K562 (cell line): ENCODE results near the gene HPD. TPM values are rescaled to one million over a fixed set of nuclear protein-coding genes. Genes with fewer than 3 reads are reported as not detected.

Source experiments
- ATAC-seq: fragments of 200-7000 bp; cut with Tn5 transposase; 3 replicates; pipeline ENCODE4 v1.9.1; 2020; ENCODE audit warnings: moderate library complexity
- BruUV-seq: library from RNA; stranded (reverse); fragments of 400-500 nt; replicated peaks from 2 replicates; lab custom pipeline; 2021; lab: Mats Ljungman, UMichigan
- CTCF ChIA-PET: fragments of 300-600 bp; formaldehyde crosslinking; extraction: SDS; loops from one replicate; lab custom pipeline; 2021; ENCODE audit warnings: low intra/inter-chr PET ratio; lab: Yijun Ruan, JAX
- POLR2A ChIA-PET: fragments of 300-600, 350-650 bp; sonication (Branson Sonifier 250); formaldehyde crosslinking; extraction: SDS; loops from one replicate; lab custom pipeline; 2021; ENCODE audit warnings: antibody characterized with exemption, inconsistent platforms; lab: Yijun Ruan, JAX
- DNase-seq, 4 experiments: peaks; one replicate each; pipeline versions ENCODE4 v3.0.0 to v3.0.0-alpha.2; 2011 to 2018; ENCODE audit warnings: low spot score in 3 of 4, mixed read lengths in 3 of 4; ENCODE audit errors: extremely low read depth in 1 of 4
- FAIRE-seq: peaks from 2 replicates; lab custom pipeline; 2011; peaks lifted over from hg19 to GRCh38; lab: Jason Lieb, UNC
- H2AFZ ChIP-seq: 2 replicates; pipeline ENCODE4 v1.6.0; 2011; ENCODE audit warnings: low read depth, low read length, control low read depth, inconsistent platforms
- H3K27ac ChIP-seq: fragments of 200-600 bp; 3 replicates; pipeline ENCODE4 v1.8.0; 2011; ENCODE audit warnings: low read depth, mild to moderate bottlenecking, control low read depth, inconsistent platforms, low read length, moderate library complexity, mixed read lengths; ENCODE audit errors: extremely low read depth
- H3K27me3 ChIP-seq, 2 experiments: fragments of 300-600 bp in 1 of 2; 2 replicates in 1 of 2; 3 replicates in 1 of 2; pipeline versions ENCODE4 v1.6.0 to v1.8.0; 2011; ENCODE audit warnings: inconsistent platforms in 2 of 2, low read length in 2 of 2, mild to moderate bottlenecking in 1 of 2, mixed read lengths in 1 of 2, moderate library complexity in 1 of 2; ENCODE audit not compliant: control insufficient read depth in 2 of 2, insufficient read depth in 2 of 2
- H3K36me3 ChIP-seq: fragments of 300-600 bp; 3 replicates; pipeline ENCODE4 v1.8.0; 2011; ENCODE audit warnings: mild to moderate bottlenecking, low read length, inconsistent platforms; ENCODE audit not compliant: control insufficient read depth, insufficient read depth
- H3K4me1 ChIP-seq, 2 experiments: fragments of 200-600 bp in 1 of 2; replicated peaks in 1 of 2; 2 replicates in 1 of 2; 3 replicates in 1 of 2; pipeline versions ENCODE4 v1.5.1 to v1.8.0; 2011; ENCODE audit warnings: inconsistent platforms in 2 of 2, low read length in 2 of 2, mild to moderate bottlenecking in 1 of 2, mixed read lengths in 1 of 2, moderate library complexity in 1 of 2; ENCODE audit not compliant: control insufficient read depth in 2 of 2, insufficient read depth in 2 of 2
- H3K4me2 ChIP-seq: 2 replicates; pipeline ENCODE4 v1.6.1; 2011; ENCODE audit warnings: low read length, control low read depth, inconsistent platforms, mixed read lengths; ENCODE audit not compliant: insufficient read depth
- H3K4me3 ChIP-seq: fragments of 200-600 bp; sonication (generic), shearing (Covaris generic); 2 replicates; pipeline ENCODE4 v1.5.1; 2016; ENCODE audit warnings: control low read depth, inconsistent platforms
- H3K79me2 ChIP-seq: fragments of 200-600 bp; 3 replicates; pipeline ENCODE4 v1.8.0; 2011; ENCODE audit warnings: low read length, inconsistent platforms; ENCODE audit not compliant: control insufficient read depth, insufficient read depth
- H3K9ac ChIP-seq, 2 experiments: 2 replicates each; pipeline versions ENCODE4 v1.6.0 to v1.6.1; 2011; ENCODE audit warnings: low read depth in 2 of 2, low read length in 2 of 2, control low read depth in 1 of 2, inconsistent platforms in 1 of 2, mild to moderate bottlenecking in 1 of 2, mixed read lengths in 1 of 2; ENCODE audit not compliant: insufficient read depth in 1 of 2
- H3K9me1 ChIP-seq: one replicate; pipeline ENCODE4 v1.6.0; 2011; ENCODE audit warnings: inconsistent platforms, mild to moderate bottlenecking, low read length, moderate library complexity; ENCODE audit not compliant: control insufficient read depth, insufficient read depth
- H3K9me3 ChIP-seq: replicated peaks from 2 replicates; pipeline ENCODE4 v1.5.1; 2011; ENCODE audit warnings: low read depth, low read length, inconsistent platforms; ENCODE audit not compliant: control insufficient read depth, insufficient read depth
- H4K20me1 ChIP-seq: replicated peaks from 2 replicates; pipeline ENCODE4 v1.6.1; 2011; ENCODE audit warnings: low read length, inconsistent platforms, mixed read lengths; ENCODE audit not compliant: control insufficient read depth, insufficient read depth
- CC2D1A ChIP-seq: fragments of 450-650 bp; IDR thresholded peaks from 2 replicates; pipeline ENCODE4 v1.6.1; 2017; ENCODE audit warnings: mild to moderate bottlenecking
- ESRRA ChIP-seq: fragments of 450-650 bp; IDR thresholded peaks from 2 replicates; pipeline ENCODE4 v1.6.1; 2014; ENCODE audit warnings: low read depth, mild to moderate bottlenecking, moderate library complexity, borderline replicate concordance
- ESRRB ChIP-seq: fragments of 250-450 bp; sonication (Bioruptor Pico); IDR thresholded peaks from 2 replicates; pipeline ENCODE4 v1.5.0; 2020; ENCODE audit warnings: mild to moderate bottlenecking, moderate library complexity, borderline replicate concordance
- KDM4B ChIP-seq, 2 experiments: fragments of 450-650 bp in 1 of 2; sonication (generic) in 1 of 2; IDR thresholded peaks; 2 replicates each; pipeline ENCODE4 v1.6.1; 2016 to 2017; ENCODE audit warnings: borderline replicate concordance in 2 of 2, antibody characterized with exemption in 1 of 2, low read depth in 1 of 2, mild to moderate bottlenecking in 1 of 2
- KLF10 ChIP-seq: fragments of 250-450 bp; sonication (Bioruptor Pico); IDR thresholded peaks from 2 replicates; pipeline ENCODE4 v1.6.1; 2021; ENCODE audit warnings: matching md5 sums
- RAD21 ChIP-seq, 2 experiments: fragments of 250-450 bp in 1 of 2; fragments of 450-650 bp in 1 of 2; sonication (Bioruptor Pico) in 1 of 2; formaldehyde crosslinking in 1 of 2; IDR thresholded peaks in 1 of 2; conservative IDR thresholded peaks in 1 of 2; 2 replicates each; pipeline versions ENCODE4 v1.4.0 to v1.8.0; 2020 to 2022; ENCODE audit warnings: mild to moderate bottlenecking in 2 of 2, moderate library complexity in 1 of 2
- RFX1 ChIP-seq: fragments of 450-650 bp; IDR thresholded peaks from 2 replicates; pipeline ENCODE4 v1.6.1; 2016; ENCODE audit warnings: mild to moderate bottlenecking, moderate library complexity
- SREBF2 ChIP-seq: sonication (generic); formaldehyde crosslinking; IDR thresholded peaks from 2 replicates; pipeline ENCODE4 v1.4.0; 2020; ENCODE audit warnings: mild to moderate bottlenecking, missing genetic modification reagents
- XRCC5 ChIP-seq: fragments of 200-400 bp; formaldehyde crosslinking; IDR thresholded peaks from 2 replicates; pipeline ENCODE4 v1.6.1; 2017; ENCODE audit warnings: low read depth, mild to moderate bottlenecking, low read length
- ZBED1 ChIP-seq: IDR thresholded peaks from 2 replicates; pipeline ENCODE4 v1.6.1; 2014
- ZNF316 ChIP-seq: fragments of 450-650 bp; IDR thresholded peaks from 2 replicates; pipeline ENCODE4 v1.6.1; 2016
- ZNF445 ChIP-seq: fragments of 250-450 bp; sonication (Bioruptor Pico); IDR thresholded peaks from 2 replicates; pipeline ENCODE4 v1.4.0; 2020; ENCODE audit warnings: low read depth, mild to moderate bottlenecking, moderate library complexity
- WGBS: fragments of 100-300 bp; shearing (Covaris generic); methylation state at CpG from one replicate; pipeline ENCODE4 v1.1.6; 2016; ENCODE audit warnings: low coverage, mixed read lengths; ENCODE audit not compliant: insufficient coverage; ENCODE audit errors: missing lambda C conversion rate; 5-methylcytosine and 5-hydroxymethylcytosine counted together
- in situ Hi-C: fragments of 300-500 bp; cut with MboI; formaldehyde crosslinking; loops from 4 replicates; pipeline ENCODE4 v1.15.0; 2018; ENCODE audit warnings: inconsistent platforms, mixed read lengths
- intact Hi-C: fragments of 100-400 bp; cut with micrococcal nuclease; formaldehyde crosslinking; loops from 2 replicates; pipeline ENCODE4 v1.14.2; 2022
- polyA plus RNA-seq, 8 experiments: library from polyadenylated mRNA; depleted of rRNA in 4 of 8; stranded (reverse) in 5 of 8; unstranded in 3 of 8; fragments of >200 nt; fragmentation: Nextera tagmentation in 2 of 8; fragmentation: Illumina TruSeq in 1 of 8; extraction: Ambion mirVana in 2 of 8; extraction: Trizol in 1 of 8; gene quantifications; 2 replicates each; pipeline versions ENCODE4 v1.2.1 to v1.2.3, GENCODE V29; 2011 to 2014; ENCODE audit warnings: inconsistent platforms in 1 of 8, missing spikeins in 1 of 8
- total RNA-seq, 7 experiments: library from RNA; depleted of rRNA in 6 of 7; stranded (reverse); fragments of >200 nt in 6 of 7; fragmentation: Illumina TruSeq in 2 of 7; extraction: Trizol in 2 of 7; gene quantifications; 2 replicates each; pipeline versions ENCODE4 v1.2.1 to v1.2.3, GENCODE V29; 2011 to 2021; ENCODE audit warnings: low replicate concordance in 1 of 7
- TF ChIP-seq, protein P1 (sequence below): fragments of 450-650 bp; IDR thresholded peaks from 2 replicates; pipeline ENCODE4 v1.6.1; 2016; ENCODE audit warnings: antibody characterized with exemption
- TF ChIP-seq, protein P2 (sequence below): fragments of 450-650 bp; IDR thresholded peaks from 2 replicates; pipeline ENCODE4 v1.7.1; 2018; ENCODE audit warnings: mild to moderate bottlenecking, low read depth; ENCODE audit not compliant: partially characterized antibody
- TF ChIP-seq, protein P3 (sequence below): fragments of 450-650 bp; formaldehyde crosslinking; IDR thresholded peaks from 2 replicates; pipeline ENCODE4 v1.4.0; 2020; ENCODE audit warnings: mild to moderate bottlenecking

HPD gene
- total and polyA plus RNA-seq, 9 of the 15 experiments (the other 6 are each of a cell fraction or from before 2014, with no cell fraction given) = 0.06 to 0.29 (median 0.07) TPM; not detected in 4

- Histone ChIP-seq H3K79me2 (peaks cover 51% of the 10 kb centered on the region), H3K9me3 (no peaks in the 10 kb centered on the region), H2AFZ (peak overlapping the region; percentile 97), H3K27me3 (no peaks in the 10 kb centered on the region), H3K4me1 (peaks cover 38 to 78% of the 10 kb centered on the region in 2 experiments), H3K9me1 (no peaks in the 10 kb centered on the region), H3K4me3 (peak overlapping the region; percentile 24; the same call in 1 of the 2 replicates), H3K27ac (peak overlapping the region; percentile 81), H3K9ac (peak overlapping the region; percentile 75 to 91), H3K36me3 (peaks cover 29% of the 10 kb centered on the region), H4K20me1 (no peaks in the 10 kb centered on the region), H3K4me2 (peak overlapping the region; percentile 92)
- ATAC-seq (peak; percentile 54), DNase-seq (peak; percentile 62 to 94 (median 76)), FAIRE-seq (peak; percentile 92)
- intact Hi-C loops (loop anchor here (1.0 to 2.0 kb wide), 2 partner anchors 17 to 42 kb away; no protein-coding TSS in a partner anchor), in situ Hi-C loops (loop anchor here (5.0 kb wide), 1 partner anchor 92 kb away; the partner anchor contains the start of gene PSMD9)
- WGBS = 49% methylated on average over 14 of the region's 15 CpGs
- POLR2A ChIA-PET = interaction anchor here (0.6 to 9.4 kb wide), 13 partner anchors 11 to 122 kb away, joined by 3 to 194 read pairs (median 7); partner anchors contain the start of genes PSMD9, SETD1B and TMEM120B
- CTCF ChIA-PET = interaction anchor here (0.7 to 5.9 kb wide), 12 partner anchors 16 to 327 kb away, joined by 3 to 73 read pairs (median 8); partner anchors contain the start of genes BCL7A and PSMD9
- BruUV-seq = no TSS peak
- TF ChIP-seq SREBF2 (CRISPR knock-in tag) (no peak), RFX1 (no peak), XRCC5 (0 out of 2 replicates have a peak, but pooled peaks have one; percentile 71), RAD21 (CRISPR knock-in tag; conservative IDR thresholded peaks at IDR 0.05 in 1 of 2, IDR thresholded peaks at IDR 0.05 in 1 of 2) (peak; percentile 90 to 97), ZBED1 (0 out of 2 replicates have a peak, but pooled peaks have one; percentile 62), ZNF445 (CRISPR knock-in tag) (no peak), ESRRA (peak; percentile 76; the same call in 1 of the 2 replicates), ESRRB (CRISPR knock-in tag) (peak; percentile 42; the same call in 1 of the 2 replicates), KDM4B (IDR thresholded peaks at IDR 0.05; ENCODE audit: borderline replicate concordance in 2 of 2, low read depth in 1 of 2) (0 out of 4 replicates have a peak, but pooled peaks of 1 of the 2 experiments have one; percentile 61), ZNF316 (peak; percentile 74), CC2D1A (peak; percentile 63; the same call in 1 of the 2 replicates), KLF10 (CRISPR knock-in tag) (no peak)
- TF ChIP-seq, protein P1, sequence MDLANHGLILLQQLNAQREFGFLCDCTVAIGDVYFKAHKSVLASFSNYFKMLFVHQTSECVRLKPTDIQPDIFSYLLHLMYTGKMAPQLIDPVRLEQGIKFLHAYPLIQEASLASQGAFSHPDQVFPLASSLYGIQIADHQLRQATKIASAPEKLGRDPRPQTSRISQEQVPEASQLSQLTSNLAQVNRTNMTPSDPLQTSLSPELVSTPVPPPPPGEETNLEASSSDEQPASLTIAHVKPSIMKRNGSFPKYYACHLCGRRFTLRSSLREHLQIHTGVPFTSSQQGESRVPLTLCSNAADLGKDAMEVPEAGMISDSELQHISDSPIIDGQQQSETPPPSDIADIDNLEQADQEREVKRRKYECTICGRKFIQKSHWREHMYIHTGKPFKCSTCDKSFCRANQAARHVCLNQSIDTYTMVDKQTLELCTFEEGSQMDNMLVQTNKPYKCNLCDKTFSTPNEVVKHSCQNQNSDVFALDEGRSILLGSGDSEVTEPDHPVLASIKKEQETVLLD = peak; percentile 38; the same call in 1 of the 2 replicates
- TF ChIP-seq, protein P2, sequence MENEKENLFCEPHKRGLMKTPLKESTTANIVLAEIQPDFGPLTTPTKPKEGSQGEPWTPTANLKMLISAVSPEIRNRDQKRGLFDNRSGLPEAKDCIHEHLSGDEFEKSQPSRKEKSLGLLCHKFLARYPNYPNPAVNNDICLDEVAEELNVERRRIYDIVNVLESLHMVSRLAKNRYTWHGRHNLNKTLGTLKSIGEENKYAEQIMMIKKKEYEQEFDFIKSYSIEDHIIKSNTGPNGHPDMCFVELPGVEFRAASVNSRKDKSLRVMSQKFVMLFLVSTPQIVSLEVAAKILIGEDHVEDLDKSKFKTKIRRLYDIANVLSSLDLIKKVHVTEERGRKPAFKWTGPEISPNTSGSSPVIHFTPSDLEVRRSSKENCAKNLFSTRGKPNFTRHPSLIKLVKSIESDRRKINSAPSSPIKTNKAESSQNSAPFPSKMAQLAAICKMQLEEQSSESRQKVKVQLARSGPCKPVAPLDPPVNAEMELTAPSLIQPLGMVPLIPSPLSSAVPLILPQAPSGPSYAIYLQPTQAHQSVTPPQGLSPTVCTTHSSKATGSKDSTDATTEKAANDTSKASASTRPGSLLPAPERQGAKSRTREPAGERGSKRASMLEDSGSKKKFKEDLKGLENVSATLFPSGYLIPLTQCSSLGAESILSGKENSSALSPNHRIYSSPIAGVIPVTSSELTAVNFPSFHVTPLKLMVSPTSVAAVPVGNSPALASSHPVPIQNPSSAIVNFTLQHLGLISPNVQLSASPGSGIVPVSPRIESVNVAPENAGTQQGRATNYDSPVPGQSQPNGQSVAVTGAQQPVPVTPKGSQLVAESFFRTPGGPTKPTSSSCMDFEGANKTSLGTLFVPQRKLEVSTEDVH = peak; percentile 41
- TF ChIP-seq, protein P3, sequence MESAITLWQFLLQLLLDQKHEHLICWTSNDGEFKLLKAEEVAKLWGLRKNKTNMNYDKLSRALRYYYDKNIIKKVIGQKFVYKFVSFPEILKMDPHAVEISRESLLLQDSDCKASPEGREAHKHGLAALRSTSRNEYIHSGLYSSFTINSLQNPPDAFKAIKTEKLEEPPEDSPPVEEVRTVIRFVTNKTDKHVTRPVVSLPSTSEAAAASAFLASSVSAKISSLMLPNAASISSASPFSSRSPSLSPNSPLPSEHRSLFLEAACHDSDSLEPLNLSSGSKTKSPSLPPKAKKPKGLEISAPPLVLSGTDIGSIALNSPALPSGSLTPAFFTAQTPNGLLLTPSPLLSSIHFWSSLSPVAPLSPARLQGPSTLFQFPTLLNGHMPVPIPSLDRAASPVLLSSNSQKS (CRISPR knock-in tag) = no peak
Observed at GRCh38 chr12:121795034-121795968, 63.4 kb downstream of the HPD start.
